Gastroesophageal sphincter (tissue), 3 donors: ENCODE data around the gene PLA2G2A.

ENCODE experiments used
- CTCF ChIP-seq, 4 experiments: fragments of 200-600 bp in 2 of 4; fragments of 450-650 bp in 2 of 4; sonication (generic) in 1 of 4; IDR thresholded peaks; one replicate each; pipeline ENCODE4 v1.5.1; 2017 to 2019; ENCODE audit warnings: antibody characterized with exemption in 4 of 4, mild to moderate bottlenecking in 2 of 4, moderate library complexity in 2 of 4
- EP300 ChIP-seq: sonication (generic); formaldehyde crosslinking; IDR thresholded peaks from one replicate; pipeline ENCODE4 v1.6.1; 2017; ENCODE audit warnings: antibody characterized with exemption, mild to moderate bottlenecking
- POLR2A ChIP-seq, 2 donors: fragments of 450-650 bp; IDR thresholded peaks; one replicate each; pipeline ENCODE4 v1.6.1; 2017; ENCODE audit warnings: antibody characterized with exemption in 2 of 2, mild to moderate bottlenecking in 2 of 2, moderate library complexity in 1 of 2
- POLR2AphosphoS5 ChIP-seq: sonication (generic); formaldehyde crosslinking; IDR thresholded peaks from one replicate; pipeline ENCODE4 v1.6.1; 2017; ENCODE audit warnings: antibody characterized with exemption

- no peak for TF ChIP-seq CTCF (IDR thresholded peaks at IDR 0.05)
- TF ChIP-seq POLR2A (IDR thresholded peaks at IDR 0.05) = no peak
- TF ChIP-seq EP300 = no peak
- TF ChIP-seq POLR2AphosphoS5 = no peak
Measured at GRCh38 chr1:19960591-19960990, 18.8 kb downstream of the PLA2G2A start.
